H7 (cell line): ENCODE data around the gene PHRF1. TPM values are rescaled to one million over a fixed set of nuclear protein-coding genes. Genes with fewer than 3 reads are reported as not detected.
A peak's percentile ranks its signal among the peaks of the same experiment; 100 is the strongest.

Experiments used
- DNase-seq: peaks from one replicate; pipeline ENCODE4 v3.0.0; 2012
- H3K27me3 ChIP-seq: 2 replicates; pipeline ENCODE4 v1.6.0; 2011; ENCODE audit warnings: mild to moderate bottlenecking, low read length; ENCODE audit not compliant: control insufficient read depth, insufficient read depth
- H3K36me3 ChIP-seq: replicated peaks from 2 replicates; pipeline ENCODE4 v1.5.1; 2011; ENCODE audit warnings: low read length; ENCODE audit not compliant: control insufficient read depth, insufficient read depth
- H3K4me3 ChIP-seq: 2 replicates; pipeline ENCODE4 v1.5.1; 2011; ENCODE audit warnings: low read depth, mild to moderate bottlenecking, control low read depth, low read length, moderate library complexity; ENCODE audit not compliant: insufficient read depth
- total RNA-seq: library from RNA; depleted of rRNA; stranded (reverse); fragments of >200 nt; shearing (Covaris generic); gene quantifications from 2 replicates; pipeline ENCODE4 v1.2.3, GENCODE V29; 2014

Gene PHRF1
- total RNA-seq, 1 experiment from 2014 or later, result 42.1 TPM

- DNase-seq, result peak; percentile 100
- H3K27me3 ChIP-seq, result peaks cover 37% of the 10 kb centered on the region
- H3K4me3 ChIP-seq, result peak within 1 kb of the TSS; percentile 77
- H3K36me3 ChIP-seq, result no peaks in the 10 kb centered on the region; the same call in 1 of the 2 replicates
These were observed 15.7 kb upstream of the PHRF1 start, which contains the start of the genes LMNTD2 and RASSF7 for GRCh38 chr11:560305-561147. TSS of gene LMNTD2 (minus strand) at chr11:560738. CDS start at chr11:560716, 22 bp downstream. TSS of gene RASSF7 (plus strand) at chr11:560970. CDS start at chr11:561769, 799 bp downstream.

DNA sequence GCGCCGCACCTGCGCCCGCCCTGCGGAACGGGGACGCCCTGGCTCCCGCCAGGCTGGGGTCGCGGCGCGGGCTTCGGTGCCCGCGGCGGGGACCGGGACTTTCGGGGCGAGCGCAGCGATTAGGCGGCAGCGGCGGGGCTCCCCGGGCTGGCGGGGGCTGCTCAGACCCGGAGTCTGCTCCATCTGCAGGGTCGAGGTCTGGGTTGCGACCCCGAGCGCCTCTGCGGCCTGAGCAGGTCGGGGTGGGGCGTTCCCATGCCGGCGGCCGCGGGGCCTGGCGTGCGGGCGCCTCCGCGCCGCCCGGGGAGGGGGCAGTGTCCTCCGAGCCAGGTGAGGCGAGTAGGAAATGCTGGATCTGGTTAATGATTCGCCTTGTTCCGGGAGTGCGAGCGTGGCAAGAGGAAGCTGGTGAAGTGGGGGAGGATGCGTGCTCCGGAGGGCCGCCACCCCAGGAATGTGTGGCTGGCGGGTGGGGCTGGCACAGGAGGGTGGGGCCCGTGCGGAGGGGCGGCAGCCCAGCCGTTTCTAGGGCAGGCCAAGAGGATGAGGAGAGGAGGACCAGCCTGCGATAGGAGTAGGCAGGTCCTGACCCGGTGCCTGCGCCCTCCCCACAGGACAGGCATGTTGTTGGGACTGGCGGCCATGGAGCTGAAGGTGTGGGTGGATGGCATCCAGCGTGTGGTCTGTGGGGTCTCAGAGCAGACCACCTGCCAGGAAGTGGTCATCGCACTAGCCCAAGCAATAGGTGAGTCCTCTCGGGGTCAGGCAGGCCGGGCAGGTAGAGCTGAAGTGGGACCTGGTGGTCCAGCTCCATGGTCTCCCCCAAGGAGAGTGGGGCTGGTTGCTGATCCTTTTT is 14.9 kb upstream of the PHRF1 start:
- H3K36me3 ChIP-seq, result no peaks in the 10 kb centered on the region; the same call in 1 of the 2 replicates
- peaks cover 28% of the 10 kb centered on the region for H3K27me3 ChIP-seq
- DNase-seq, result peak; percentile 90
- H3K4me3 ChIP-seq, result peak overlapping the region; percentile 77

DNA sequence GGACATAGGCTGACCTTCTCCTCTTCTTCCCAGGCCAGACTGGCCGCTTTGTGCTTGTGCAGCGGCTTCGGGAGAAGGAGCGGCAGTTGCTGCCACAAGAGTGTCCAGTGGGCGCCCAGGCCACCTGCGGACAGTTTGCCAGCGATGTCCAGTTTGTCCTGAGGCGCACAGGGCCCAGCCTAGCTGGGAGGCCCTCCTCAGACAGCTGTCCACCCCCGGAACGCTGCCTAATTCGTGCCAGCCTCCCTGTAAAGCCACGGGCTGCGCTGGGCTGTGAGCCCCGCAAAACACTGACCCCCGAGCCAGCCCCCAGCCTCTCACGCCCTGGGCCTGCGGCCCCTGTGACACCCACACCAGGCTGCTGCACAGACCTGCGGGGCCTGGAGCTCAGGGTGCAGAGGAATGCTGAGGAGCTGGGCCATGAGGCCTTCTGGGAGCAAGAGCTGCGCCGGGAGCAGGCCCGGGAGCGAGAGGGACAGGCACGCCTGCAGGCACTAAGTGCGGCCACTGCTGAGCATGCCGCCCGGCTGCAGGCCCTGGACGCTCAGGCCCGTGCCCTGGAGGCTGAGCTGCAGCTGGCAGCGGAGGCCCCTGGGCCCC is 14.1 kb upstream of the PHRF1 start:
- H3K4me3 ChIP-seq, result no peak overlapping the region
- H3K36me3 ChIP-seq, result no peaks in the 10 kb centered on the region; the same call in 1 of the 2 replicates
- H3K27me3 ChIP-seq, result peaks cover 22% of the 10 kb centered on the region
- no peak for DNase-seq

DNA sequence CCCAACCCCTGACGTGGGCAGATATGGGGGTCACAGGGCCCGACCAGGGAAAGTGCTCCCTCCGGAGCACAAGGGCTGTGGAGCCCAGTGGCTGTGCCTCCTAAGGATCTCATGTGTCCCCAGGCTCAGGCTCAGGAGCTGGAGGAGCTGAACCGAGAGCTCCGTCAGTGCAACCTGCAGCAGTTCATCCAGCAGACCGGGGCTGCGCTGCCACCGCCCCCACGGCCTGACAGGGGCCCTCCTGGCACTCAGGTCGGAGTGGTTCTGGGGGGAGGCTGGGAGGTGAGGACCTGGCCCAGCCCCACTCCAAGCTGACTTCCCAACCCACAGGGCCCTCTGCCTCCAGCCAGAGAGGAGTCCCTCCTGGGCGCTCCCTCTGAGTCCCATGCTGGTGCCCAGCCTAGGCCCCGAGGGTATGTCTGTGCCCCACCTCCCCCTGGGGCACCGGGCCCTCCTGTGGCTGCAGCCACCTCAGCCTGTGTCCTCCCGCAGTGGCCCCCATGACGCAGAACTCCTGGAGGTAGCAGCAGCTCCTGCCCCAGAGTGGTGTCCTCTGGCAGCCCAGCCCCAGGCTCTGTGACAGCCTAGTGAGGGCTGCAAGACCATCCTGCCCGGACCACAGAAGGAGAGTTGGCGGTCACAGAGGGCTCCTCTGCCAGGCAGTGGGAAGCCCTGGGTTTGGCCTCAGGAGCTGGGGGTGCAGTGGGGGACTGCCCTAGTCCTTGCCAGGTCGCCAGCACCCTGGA is 13.0 kb upstream of the PHRF1 start:
- Histone ChIP-seq H3K36me3 (no peaks in the 10 kb centered on the region; the same call in 1 of the 2 replicates), H3K27me3 (peaks cover 20% of the 10 kb centered on the region; the same call in 1 of the 2 replicates), H3K4me3 (no peak overlapping the region)
- no peak for DNase-seq

- Histone ChIP-seq H3K4me3 (no peak overlapping the region), H3K27me3 (peaks cover 16% of the 10 kb centered on the region; the same call in 1 of the 2 replicates), H3K36me3 (no peaks in the 10 kb centered on the region; the same call in 1 of the 2 replicates)
- DNase-seq, result no peak
These were observed 12.3 kb upstream of the PHRF1 start for GRCh38 chr11:563812-564578.

DNA sequence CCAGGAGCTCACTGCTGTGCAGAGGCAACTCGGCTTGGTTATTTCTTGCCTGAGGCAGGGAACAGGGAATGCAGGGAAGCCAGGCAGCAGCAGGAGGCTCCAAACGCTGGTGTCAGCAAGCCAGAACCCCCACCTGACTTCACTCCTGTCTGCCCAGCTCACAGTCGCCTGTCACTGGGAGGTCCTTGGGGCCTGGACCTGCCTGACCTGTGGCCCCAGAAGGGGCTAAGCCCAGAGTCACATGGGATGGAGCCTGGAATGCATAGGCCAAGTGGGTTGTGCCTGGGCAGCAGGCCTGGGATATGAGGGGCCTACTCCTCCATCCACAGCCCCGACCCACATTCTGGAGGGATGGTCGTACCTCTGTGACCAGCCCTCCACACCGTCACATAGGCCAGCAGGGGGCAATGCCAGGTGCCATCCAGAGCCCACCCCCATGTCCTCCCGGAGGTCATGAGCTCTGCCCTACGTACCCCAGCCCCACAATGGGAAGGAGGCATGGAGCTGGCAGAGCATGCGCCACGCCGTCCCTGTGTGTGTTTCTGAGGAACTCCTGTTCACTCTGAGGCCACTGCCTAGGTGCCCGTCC is 10.3 kb upstream of the PHRF1 start:
- Histone ChIP-seq H3K36me3 (no peaks in the 10 kb centered on the region; the same call in 1 of the 2 replicates), H3K4me3 (no peak overlapping the region), H3K27me3 (peaks cover 18% of the 10 kb centered on the region; the same call in 1 of the 2 replicates)
- no peak for DNase-seq

DNA sequence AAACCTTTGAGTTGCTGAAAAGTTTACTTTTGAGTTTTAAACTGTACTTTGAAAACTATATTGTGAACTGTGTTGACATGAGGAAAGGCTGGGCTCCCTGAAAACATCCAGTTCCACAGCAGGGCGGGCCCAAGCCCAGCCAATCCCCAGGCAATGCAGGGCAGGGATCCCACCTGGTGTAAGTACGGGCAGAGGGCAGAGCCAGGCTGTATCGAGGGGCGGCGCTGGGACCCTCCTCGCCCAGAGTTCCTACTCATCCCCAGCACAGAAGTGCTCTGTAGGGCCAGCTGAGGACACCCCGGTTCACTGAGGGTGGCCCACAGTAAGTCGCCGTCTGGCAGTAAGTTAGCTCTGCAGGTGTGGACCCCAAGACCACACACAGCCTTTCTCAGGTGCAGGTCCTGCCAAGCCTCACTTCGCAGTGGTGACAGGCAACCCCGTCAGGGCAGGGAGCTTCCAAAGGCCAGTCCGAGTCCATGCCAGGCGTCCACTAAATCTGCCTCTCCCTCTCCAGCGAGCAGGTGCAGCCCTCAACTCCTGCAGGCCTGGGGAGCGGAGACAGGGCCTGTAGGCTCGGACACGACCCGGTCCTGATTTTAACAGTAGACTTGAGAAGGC is 9.2 kb upstream of the PHRF1 start:
- Histone ChIP-seq H3K36me3 (no peaks in the 10 kb centered on the region; the same call in 1 of the 2 replicates), H3K4me3 (no peak overlapping the region), H3K27me3 (peaks cover 15% of the 10 kb centered on the region; the same call in 1 of the 2 replicates)
- no peak for DNase-seq

GRCh38 chr11:567629-568292 is 8.5 kb upstream of the PHRF1 start:
- Histone ChIP-seq H3K4me3 (peak overlapping the region; percentile 46), H3K27me3 (peaks cover 15% of the 10 kb centered on the region; the same call in 1 of the 2 replicates), H3K36me3 (no peaks in the 10 kb centered on the region; the same call in 1 of the 2 replicates)
- peak; percentile 76 for DNase-seq

DNA sequence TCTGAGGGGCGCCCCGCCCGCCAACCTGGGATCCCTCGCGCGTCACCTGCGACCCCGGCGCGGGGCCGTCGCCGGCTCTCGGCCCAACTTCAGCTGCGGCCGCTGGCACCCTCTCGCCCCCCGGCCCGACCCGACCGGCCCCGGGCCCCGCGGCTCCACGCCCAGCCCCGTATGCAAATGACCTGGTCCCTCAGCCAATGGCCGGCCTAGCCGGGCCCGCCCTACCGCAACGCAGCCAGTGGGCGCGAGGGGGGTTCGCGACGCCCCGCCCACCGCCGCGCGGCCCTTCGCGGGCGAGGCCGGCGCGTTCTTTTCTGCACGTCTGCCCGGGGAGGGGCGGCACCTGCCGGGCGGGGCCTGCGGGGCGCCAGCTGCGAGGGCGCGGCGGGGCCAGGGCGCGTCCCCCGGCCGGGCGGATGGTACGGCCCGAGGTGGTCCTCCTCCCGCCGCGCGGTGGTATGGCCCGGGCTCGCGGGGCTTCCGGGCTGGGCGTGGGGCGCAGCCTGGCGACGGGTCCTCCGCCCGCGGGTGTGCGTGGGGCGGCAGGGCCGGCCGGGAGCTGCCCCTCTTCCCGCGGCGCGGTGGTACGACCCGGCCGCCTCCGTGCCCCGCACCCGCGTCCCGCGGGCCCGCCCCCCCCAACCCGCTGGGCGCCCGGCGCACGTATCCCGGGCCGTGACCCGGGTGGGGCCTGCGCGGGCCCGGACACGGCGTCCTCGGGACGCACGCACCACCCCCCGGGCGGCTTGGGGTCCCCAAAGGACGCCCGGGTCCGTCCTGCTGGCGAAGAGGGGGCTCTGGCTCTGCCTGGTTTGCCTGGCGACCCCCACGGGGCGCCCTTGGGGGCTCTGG is 7.7 kb upstream of the PHRF1 start:
- Histone ChIP-seq H3K36me3 (no peaks in the 10 kb centered on the region; the same call in 1 of the 2 replicates), H3K27me3 (peaks cover 18% of the 10 kb centered on the region), H3K4me3 (peak overlapping the region; percentile 46)
- peak; percentile 100 for DNase-seq

DNA sequence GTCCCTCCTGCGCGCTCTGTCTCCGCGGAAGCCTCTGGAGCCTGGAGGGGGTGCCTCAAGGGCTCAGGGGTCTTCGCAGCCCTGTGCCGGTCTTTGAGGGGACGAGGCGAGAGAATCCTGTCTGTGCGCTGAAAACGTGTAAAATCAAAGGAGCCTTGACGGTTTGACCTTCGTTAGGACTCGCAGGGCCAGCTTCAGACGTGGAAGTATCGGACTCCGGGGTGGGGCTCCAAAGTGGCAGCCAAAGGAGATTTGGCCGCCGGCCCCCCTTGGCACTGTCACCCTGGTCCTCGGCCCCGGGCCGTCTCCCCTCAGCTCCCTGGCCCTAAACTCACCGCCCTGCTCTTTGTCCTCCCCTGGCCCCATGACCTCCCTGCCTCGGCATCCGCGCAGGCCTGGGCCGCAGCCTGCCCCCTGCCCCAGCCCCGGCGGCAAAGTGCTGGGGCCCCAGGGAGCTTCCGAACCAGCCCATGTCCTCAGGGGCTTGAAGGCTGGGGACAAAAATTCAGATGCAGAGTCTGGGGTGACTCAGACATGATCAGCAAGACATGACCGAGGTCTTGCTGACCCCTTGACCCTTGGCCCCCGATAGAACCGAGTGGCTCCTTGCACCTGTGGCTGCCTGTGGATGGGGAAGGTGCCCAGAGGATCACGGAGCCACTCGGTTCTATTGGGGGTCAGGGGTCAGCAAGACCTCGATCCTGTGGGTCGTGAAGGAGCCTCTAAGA is 6.9 kb upstream of the PHRF1 start:
- peak; percentile 78 for DNase-seq
- no peaks in the 10 kb centered on the region; the same call in 1 of the 2 replicates for H3K36me3 ChIP-seq
- H3K4me3 ChIP-seq, result peak overlapping the region; percentile 46
- H3K27me3 ChIP-seq, result peaks cover 21% of the 10 kb centered on the region

DNA sequence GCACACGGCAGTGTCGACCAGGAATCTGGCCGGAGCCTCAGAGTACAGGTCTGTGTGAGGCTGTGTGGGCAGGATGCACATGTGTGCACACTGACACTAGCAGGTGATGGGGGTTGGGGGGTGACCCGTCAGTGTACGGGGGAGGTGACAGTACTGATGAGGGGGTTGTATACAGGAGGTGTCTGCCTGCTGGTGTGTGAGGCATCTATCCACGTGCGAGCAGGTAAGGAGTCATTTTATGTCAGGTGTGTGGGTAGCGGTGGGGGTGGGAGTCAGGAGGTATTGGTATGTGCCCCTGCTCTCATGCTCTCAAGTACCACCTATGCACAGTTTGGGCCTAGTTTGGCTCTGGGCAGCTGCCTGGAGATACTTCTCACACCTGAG is 4.5 kb upstream of the PHRF1 start:
- Histone ChIP-seq H3K27me3 (peaks cover 33% of the 10 kb centered on the region), H3K36me3 (no peaks in the 10 kb centered on the region), H3K4me3 (no peak overlapping the region)
- DNase-seq, result no peak
